Myocyte (in vitro differentiated cells): ENCODE measurements around the gene MIA3. TPM values are rescaled to one million over a fixed set of nuclear protein-coding genes. Genes with fewer than 3 reads are reported as not detected.
A peak's percentile ranks its signal among the peaks of the same experiment; 100 is the strongest.
"Not testable (repeated sequence)": the region's sequence is repeated elsewhere in the genome, so short reads cannot be mapped to it uniquely, and the experiment has no call there.

Source experiments
- DNase-seq: peaks from one replicate; pipeline ENCODE4 v3.0.0-alpha.2; 2012; ENCODE audit warnings: low read depth
- total RNA-seq: library from RNA; depleted of rRNA; stranded (reverse); fragments of >200 nt; gene quantifications from 2 replicates; pipeline ENCODE4 v1.2.3, GENCODE V29; 2014

Gene MIA3
- total RNA-seq, 1 donor from 2014 or later: 59.0 TPM

DNA sequence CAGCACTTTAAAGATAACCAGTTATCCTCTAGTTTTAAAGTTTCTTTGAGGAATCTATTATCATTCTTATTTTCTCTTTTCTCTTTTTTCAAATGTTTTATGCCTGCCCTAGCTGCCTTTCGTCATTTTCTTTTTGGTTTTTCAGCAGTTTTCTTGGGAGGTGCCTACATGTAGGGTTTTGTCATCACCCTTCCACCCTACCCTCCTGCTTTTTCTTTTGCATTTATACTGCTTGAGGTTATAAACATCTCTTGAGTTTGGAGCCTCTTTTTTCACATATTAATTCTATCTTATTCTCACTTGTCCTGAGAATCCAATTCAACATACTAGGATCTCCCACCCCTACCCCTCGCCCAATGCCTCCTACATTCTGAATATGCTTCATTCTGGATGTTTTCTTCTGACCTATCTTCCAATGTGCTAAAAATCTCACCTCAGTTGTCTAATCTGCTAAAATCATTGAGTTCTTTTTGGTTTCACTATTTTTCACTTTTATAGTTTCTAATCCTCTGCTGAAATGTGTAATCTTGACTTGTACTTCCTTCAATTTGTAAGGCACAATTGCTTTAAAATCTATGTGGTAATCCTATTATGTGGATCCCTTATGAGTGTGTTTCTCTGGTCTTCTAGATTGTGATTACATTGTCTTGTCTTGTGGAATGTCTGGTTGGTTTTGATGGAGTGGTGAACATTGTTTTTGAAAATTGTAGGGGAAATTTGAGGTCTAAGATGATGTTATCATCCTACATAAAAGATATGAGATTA lies 38.7 kb downstream of the MIA3 start:
- DNase-seq: no peak

DNA sequence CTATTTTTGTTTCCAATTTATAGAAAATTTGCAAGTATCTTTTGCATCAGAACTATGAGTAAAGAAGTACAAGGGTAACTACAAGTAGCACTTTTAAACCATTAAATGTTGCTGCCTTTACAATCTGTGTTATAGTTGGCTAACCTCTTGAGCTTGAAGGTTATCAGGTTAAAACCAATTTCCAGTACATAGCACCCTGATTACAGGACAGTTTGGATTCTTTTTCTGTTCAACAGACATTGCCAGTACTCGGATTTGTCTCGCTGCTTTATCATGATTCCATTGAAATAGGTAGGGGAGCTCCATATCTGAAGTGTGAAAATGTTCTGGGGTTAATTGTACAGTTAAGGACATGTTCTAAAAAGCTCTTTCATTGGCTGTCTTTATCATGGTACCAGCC lies 40.0 kb downstream of the MIA3 start:
- DNase-seq: no peak

DNA sequence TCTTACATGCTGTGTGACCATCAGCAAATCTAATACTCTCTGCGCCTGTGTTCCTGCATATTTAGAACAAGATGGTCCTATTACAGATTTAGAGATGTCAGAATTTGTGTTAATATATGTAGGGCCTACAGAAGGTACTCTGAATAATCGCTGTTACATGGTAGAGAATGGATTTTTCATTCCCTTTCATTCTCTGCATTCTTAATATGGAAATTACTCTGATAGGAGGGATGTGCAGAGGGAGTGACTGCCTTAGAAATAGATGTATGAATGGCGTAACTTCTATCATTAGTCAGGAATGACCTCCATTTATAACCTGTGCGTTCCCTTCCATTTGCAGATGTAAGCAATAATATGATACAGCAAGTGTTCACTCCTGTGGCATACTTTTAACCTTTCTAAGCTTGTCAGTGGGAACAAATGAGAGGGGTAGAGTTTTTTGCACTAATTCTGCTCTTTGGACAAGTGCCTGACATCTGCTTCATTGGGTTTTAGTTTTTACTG lies 45.6 kb downstream of the MIA3 start:
- no peak for DNase-seq

DNA sequence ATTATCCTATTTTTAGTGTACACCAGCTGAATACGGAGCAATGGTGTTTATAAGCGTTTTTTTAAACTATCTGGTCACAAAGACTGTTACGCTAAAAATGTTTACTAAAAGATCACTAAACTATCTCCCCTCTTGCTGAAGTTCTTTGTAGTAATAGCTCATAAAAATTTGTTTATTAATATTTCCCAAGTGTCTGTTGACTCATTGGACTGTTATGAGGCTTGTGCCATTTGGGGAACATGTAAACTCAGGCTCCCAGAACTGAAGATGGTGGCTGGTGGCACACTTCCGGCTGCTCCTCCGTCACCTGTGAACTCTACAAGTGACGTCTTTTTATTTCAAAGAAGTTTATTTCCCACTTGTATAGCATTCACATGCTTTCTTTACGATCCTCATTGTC lies 48.1 kb downstream of the MIA3 start:
- DNase-seq: peak; percentile 18

DNA sequence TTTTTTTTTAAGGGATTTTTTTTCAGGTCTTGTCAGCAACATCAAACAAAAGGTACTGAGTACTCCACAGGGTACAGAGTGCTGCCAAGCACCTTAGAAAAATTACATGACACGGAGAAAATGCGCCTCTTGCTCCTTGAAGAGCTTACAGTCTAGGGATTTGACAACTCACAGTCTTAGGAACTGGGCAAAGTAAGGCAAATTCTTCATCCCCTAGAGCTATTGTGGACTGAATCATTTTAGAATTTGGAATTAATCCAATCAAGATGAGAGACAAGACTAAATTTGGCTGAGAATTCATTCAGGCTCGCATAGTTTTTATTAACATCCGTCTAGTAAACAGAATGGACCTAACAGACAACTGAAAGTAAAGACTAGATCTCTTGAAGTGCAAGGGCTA lies 50.3 kb downstream of the MIA3 start:
- not testable (repeated sequence) for DNase-seq

DNA sequence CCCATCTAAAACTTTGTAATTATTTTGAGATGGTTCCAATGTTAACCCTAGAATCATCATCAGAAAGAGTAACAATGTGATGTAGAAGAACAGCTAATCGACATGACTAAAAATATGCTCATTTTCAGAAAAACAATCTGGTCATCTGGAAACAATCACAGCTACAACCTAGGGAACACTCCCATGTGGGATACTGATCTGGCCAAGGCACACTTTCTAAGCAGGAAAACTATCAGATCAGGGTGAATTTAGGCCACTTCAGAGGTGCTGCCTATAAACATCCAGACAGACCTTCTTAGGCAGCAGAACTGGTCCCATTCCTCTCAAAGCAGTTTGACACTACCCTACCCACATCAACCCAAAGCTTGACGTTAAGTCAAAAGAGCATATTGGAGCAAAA lies 51.2 kb downstream of the MIA3 start:
- not testable (repeated sequence) for DNase-seq

DNA sequence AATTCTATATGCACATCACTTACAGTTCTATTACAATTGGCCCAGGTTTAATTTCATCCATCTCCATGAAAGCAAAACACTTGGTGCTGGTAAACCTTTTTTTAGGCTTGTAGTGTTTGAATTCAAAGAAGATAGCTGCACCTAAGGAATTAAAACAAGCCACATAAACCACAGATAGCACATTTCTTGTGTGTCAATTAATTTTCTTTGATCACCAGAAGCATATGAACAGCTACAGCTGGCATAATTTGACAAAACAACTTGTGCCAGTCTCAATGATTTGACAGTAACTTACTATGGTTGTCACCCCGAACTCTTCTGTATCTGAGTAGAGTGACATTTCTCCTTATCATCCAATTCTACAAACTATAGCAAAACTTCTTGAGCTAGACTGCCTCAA lies 52.2 kb downstream of the MIA3 start:
- DNase-seq: no peak

DNA sequence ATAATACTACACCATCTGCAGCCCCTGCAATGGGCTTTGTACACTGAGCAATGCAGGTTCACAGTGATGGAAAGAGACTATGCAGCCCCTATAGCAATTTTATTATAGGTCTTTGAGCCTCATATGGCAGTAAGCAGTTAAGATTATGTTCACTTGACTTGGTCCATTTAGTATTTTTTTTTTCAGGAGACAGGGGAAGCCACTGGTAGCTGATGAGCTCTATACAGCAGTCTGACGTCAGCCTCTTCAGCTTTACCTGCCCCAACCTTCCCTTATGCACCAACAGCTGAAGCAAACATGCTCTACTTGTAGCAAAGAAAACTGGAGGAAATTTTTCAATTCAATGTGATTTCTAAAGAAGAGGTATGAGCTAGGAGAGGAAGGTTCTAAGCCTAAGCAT lies 62.2 kb downstream of the MIA3 start:
- no peak for DNase-seq

DNA sequence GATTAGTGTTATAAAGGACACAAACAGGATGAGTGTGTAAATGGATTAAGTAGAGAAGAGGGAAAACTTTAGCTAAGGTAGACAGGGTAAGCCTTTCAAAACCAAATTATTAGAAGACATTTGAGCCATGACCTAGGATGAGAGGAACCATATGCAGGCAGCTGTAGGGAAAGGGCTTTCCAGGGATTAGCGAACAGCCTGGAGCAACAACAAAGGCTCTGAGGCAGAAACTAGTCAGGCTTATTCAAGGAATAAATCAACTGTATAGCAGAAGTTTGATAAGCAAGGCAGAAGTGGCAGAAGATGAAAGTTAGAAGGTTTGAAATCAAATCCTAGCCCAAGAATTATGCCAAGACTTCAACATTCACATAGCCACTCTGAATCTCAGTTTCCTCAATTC lies 73.1 kb downstream of the MIA3 start:
- no peak for DNase-seq

DNA sequence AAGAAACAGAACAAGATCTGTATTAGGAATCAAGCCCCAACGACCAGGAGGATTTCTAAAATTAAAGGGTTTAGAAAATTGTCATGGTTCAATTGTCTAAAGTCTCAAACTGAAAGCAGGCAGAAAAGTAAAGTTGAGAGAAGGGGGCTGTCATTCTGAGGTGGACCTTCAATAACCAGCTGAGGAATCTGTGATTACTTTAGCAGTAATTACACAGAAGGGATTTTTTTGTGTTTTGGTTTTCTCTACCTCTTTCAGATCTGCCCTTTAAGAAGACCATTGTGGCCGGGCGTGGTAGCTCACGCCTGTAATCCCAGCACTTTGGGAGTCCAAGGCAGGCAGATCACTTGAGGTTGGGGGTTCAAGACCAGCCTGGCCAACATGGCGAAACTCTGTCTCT lies 77.0 kb downstream of the MIA3 start:
- DNase-seq: no peak

DNA sequence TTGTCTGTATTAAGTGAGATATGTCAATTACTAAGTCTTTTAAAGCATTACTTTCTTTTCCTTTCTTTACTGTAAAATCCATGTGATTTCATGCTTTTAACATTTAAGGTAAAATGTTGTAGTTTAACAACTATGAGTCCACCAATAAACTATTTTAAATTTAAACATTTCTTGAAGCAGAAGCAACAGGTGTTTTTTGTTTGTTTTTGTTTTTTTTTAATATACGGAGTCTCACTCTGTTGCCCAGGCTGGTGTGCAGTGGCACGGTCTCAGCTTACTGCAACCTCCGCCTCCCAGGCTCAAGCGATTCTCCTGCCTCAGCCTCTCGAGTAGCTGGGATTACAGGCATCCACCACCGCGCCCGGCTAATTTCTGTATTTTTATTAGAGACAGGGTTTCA lies 78.8 kb downstream of the MIA3 start:
- no peak for DNase-seq

DNA sequence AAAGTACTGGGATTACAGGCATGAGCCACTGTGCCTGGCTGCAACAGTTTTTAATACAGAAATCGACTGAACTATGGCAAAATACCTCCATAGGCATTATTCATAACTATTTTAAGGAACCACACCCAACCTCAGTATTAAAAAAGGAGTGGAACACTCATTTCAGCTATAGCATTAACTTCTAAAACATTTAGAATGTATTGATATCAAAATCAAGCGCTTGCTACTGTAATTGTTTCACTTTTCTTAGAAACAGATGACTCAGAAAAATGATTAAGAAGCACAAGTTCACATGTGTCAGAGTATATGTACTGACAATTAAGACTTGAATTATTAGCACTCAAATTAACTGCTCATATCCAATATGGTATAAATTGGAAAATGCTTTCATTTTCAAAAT lies 79.3 kb downstream of the MIA3 start:
- DNase-seq: no peak

DNA sequence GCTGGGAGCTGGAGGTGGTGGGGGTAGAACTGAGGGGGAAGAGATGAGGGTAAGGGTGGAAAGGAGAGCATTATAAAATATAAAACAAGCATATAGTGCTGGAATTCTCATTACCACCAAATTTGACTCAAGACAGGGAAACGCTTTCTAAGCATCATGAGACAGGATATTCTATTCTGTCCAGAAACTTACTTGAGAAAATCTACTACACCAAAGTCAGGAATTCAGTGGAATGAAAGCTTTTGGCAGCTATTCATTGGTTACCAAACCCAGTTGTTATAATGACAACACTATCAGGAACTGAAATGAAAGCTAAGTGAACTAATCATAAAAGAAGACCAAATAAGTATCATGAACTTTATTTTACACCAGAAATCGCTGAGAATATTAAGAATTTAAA lies 79.9 kb downstream of the MIA3 start:
- DNase-seq: peak; percentile 26

DNA sequence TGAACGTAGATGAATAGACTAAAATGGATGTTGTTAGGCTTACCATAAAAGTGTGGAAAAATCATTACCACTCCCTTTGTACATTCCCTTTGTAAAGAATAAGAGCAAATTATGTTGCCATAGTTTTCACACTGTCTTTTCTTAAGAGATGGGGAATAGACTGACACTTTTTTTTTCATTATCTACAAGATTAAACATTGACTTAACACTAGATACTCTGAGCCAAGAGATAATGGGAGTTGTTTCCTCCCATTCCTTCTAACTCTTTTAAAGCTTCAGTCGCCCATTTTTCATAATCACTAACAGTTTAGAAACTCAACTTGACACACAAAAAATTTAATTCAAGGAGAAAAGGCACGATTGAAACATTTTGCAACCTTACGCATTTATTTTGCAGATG lies 84.3 kb downstream of the MIA3 start:
- DNase-seq: no peak

DNA sequence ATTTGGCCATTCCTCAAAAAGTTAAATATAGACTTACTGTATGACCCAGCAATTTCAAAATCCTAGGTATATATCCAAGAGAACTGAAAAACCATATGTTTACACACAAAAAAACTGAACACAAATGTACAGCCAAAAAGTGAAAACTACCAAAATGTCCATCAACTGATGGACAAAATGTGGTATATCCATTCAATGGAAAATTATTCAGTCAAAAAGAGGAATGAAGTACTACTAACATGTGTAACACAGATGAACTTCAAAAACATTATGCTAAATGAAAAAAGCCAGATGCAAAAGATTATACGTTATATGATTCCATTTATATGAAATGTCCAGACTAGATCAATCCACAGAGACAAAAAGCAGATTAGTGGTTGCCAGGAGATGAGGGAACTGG lies 86.4 kb downstream of the MIA3 start:
- no peak for DNase-seq

DNA sequence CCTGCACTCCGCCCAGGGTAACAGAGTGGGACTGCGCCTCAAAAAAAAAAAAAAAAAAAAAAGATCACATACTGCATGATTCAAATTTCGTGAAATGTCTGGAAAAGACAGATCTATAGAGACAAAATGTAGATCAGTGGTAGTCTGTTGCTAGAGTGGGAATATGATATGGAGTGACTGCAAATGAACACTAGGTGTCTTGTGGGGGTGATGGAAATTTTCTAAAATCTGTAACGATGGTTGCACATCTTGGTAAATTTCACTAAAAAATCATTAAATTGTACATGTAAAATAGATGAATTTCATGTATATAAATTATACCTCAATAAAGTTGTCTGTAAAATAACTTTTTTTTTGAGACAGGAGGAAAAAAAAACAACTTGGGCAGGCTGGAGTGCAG lies 88.9 kb downstream of the MIA3 start:
- DNase-seq: no peak

DNA sequence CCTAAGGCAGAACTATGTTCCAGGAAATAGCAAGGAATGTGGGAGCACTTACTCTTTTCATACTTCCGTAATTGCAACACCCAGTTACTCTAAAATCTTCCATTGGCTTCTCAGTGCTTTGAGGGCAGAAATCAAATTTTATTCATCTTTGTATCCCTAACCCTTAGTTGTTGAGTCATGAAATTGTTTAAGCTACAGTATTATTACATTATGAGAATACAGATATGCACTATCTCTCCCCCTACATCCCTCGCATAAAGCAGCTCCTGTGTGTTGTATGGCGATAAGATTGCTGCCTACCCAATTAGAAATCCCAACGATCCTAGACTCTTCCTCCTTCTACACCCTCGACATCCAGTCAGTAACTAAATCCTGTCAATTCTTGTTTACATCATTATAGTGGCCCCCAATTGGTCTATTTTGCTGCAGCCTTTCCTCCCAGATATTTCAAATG lies 91.8 kb downstream of the MIA3 start:
- no peak for DNase-seq

DNA sequence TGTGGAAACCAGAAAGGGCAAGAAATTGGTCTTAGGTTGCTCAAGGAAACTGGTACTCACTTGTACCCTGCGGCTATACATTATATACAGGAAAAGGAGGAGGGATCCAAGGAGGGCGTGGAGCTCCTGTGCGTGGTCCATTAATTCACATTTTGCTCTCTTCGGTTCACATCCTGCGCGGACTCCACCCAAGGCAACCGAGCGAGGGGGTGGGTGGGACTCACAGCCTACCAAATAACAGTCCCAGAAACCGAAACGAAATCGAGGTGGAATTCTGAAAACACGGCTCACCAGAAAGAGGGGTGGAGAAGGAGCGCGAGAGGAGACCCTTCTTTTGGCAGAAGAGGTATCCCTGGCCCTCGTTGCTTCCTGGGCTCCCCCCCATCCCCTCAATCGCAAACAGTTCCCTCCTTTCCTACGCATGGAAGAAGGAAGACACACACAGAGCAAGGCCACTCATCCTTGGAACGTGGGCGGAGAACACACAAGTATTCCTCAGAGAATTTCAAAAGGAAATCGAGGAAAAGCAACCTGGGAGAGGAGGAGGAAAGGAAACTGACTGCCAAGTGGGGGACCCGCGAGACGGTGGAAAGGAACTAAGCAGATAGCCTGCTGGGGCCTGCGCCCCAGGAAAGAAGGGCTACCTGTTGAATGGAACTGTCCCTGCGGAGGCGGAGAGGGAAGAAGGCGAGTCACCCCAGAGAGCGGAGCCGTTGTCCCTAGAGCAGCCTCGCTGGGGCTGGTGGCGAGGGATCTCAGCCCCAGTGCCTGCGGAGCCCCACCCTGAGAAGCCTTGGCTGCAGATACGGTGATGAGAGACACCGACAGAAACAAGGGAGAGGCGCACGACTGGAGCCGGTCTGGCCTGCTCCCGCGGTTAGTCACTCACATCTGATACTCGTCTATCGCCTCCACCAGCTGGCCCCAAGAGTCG lies 93.7 kb downstream of the MIA3 start:
- DNase-seq: peak; percentile 71

DNA sequence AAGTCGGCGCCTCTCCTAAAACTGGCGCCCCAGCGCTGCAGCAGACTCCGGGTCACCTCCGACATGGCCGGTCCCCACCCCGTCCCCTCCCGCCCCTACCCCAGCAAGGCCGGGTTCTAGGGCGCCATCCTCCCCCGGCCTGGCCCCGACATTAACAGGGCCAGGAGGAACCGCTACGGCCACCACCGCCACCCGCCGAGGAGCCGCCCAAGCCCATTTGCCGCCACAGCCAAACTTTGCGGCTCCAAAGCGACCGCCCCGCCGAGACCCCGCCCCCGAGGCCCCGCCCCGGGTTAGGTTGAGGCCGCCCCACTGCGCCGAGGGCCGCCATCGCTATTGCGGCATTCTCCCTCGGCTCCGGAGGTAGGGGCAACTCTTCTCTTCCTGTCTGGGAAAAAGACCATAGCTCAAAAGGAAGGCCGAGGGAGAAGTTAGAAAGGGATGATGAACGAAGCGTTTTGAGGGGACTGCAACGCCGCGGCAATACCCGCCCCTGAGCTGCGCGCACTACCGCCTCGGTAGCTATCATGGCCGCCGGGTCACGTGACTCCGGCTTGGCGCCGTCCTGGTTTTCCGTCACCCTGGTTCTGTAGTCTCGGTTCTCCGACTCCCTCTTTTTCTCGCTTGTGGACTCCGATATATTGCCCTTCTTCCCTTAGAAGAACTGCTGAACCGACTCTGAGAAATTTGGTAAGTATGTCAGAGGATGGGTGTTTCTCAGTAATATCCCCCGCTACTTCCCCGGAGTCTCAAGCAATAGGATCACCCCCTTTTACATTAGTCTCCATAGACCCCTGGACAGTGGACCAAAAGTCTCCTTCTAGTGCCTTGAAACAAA lies 94.6 kb downstream of the MIA3 start, which contains the start of the genes AIDA and BROX:
Gene AIDA, minus strand, starts transcription at position 239 of the 838 bp plus-strand sequence. Its CDS starts 174 bp downstream, at position 65.
Gene BROX, plus strand, starts transcription at position 312 of the 838 bp plus-strand sequence. CDS start 3,136 bp downstream, outside the sequence.
- DNase-seq: peak; percentile 93

DNA sequence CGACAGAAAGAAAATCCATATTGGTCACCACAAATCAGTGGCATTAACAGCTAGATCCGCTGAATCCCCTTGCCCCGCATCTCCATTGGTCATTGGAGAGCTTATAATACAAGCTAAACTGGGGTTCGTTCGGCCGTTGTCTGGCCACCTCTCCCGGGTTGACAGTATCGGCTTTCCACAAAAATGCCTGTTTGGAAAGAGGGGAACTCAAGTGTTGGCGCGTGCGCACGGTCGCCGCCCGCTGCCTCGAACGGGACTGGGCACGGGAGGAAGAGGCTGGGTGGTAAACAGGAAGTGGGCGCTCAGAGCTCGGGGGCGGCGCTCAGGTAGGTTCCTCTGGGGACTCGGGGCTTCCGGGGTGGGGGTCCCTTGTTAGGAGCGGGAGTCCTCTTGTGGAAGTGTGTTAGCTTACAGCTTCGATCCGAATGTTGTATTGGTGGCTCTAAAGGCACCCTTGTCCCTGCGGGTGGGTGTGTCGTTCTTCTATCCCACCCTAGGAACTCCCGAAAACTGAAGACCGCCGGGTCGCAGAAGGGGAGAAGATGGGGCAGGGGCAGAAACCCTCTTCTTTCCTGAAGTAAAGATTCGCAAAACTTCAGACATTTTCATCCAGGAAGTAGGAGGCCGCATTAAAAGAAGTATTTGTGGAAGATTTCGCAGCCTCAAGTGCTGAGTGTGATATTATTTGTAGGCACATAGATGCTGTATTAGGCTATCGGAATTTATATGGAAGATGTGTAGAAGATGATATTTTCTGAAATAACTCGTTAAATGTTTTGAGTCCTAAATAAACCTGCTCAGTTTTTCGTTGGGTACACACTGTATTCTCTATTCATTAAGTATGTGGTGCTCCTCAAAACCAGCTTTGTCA lies 95.4 kb downstream of the MIA3 start:
- peak; percentile 98 for DNase-seq
